COLO829 (cell line): ENCODE measurements around the gene CMAS.
"Not testable (repeated sequence)": the region's sequence is repeated elsewhere in the genome, so short reads cannot be mapped to it uniquely, and the experiment has no call there.

Experiments used
- DNase-seq: peaks from one replicate; pipeline ENCODE4 v3.0.0; 2012; ENCODE audit warnings: low spot score

Gene CMAS

DNA sequence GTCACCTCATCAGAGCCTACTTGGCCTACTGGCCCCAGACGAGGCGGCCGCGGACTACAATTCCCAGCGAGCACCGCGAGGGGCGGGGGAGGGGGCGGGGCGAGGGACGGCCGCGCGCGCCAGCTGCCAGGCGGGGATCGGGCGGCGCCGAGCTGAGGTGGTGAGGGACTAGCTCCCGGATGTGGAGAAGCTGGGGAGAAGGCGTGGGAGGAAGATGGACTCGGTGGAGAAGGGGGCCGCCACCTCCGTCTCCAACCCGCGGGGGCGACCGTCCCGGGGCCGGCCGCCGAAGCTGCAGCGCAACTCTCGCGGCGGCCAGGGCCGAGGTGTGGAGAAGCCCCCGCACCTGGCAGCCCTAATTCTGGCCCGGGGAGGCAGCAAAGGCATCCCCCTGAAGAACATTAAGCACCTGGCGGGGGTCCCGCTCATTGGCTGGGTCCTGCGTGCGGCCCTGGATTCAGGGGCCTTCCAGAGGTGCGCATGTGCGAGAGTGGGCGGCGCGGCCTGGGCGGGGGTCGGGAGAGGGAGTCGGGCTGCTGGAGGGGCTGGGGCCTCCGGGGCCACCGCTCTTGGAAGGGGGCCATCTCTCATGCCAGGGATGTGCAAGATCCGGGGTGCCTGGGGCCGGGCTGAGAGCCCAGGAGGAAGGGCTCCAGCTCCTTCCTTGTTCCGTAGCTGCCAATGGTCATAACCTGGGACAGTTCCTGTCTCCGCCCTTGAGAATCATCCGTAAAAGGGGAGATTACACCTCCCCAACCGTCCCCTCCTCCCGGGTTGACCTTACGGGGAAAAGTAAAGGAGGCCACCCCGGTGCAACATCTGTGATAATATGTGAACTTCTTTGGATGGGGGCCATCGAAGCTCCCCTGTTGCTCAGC, at the start of gene CMAS:
Gene CMAS (plus strand): TSS at position 129 of the 878 bp plus-strand sequence. CDS start 86 bp downstream, at position 215.
- DNase-seq: peak; percentile 40

DNA sequence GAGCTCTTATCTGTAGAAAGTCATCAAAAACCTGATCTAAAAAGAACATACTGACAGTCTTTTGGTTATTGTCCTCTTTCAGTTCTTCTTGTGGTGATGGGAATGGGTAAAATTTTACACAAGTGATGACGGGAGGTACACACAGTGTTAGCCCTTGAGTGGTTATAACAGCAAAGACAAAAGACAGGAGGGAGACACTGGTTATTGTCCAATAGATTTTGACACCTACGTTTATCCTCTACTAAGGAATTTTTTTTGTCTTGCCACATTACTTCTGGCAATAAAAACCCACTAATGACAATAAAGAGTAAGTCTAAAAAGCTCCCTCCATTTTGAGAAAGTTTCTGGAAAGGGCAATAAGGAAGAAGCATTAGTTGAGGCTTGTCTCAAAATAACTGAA, 47.7 kb upstream of the CMAS start:
- DNase-seq: no peak

GRCh38 chr12:21998782-21999181, 47.2 kb upstream of the CMAS start:
- no peak for DNase-seq

GRCh38 chr12:22002430-22002829, 43.6 kb upstream of the CMAS start:
- DNase-seq: no peak

GRCh38 chr12:22007794-22008193, 38.2 kb upstream of the CMAS start:
- DNase-seq: not testable (repeated sequence)

- no peak for DNase-seq
These were observed 37.8 kb upstream of the CMAS start for GRCh38 chr12:22008196-22008595.

GRCh38 chr12:22014041-22014782, 31.8 kb upstream of the CMAS start:
- DNase-seq: peak; percentile 37

- DNase-seq: peak; percentile 78
These were observed 31.3 kb upstream of the CMAS start for GRCh38 chr12:22014783-22015144.

DNA sequence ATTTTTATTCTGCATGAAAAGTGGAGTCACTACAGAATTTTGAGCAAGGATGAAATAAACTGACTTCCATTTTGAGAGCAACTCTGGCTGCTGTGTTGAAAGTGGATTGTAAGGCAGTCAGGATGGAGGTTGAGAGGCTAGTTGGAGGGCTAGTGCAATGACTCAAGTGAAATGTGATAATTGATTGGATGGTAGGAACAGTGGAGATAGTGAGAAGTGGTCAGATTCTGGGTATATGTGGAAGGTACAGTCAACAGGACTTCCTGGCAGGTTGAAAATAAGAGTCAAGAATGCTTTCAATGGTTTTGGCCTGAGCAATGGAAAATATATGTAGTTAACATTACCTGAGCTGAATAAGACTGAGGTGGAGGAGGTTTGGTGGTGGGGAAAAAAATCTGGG, 29.0 kb upstream of the CMAS start:
- no peak for DNase-seq

GRCh38 chr12:22018860-22019259, 27.2 kb upstream of the CMAS start:
- no peak for DNase-seq

DNA sequence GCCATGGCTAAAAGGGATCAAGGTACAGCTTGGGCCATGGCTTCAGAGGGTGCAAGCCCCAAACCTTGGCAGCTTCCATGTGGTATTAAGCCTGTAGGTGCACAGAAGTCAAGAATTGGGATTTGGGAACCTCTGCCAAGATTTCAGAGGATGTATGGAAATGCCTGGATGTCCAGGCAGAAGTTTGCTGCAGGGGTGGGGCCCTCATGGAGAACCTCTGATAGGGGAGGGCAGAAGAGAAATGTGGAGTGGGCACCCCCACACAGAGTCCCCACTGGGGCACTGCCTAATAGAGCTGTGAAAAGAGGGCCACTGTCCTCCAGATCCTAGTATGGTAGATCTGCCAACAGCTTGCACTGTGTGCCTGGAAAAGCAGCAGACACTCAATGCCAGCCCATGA, 22.5 kb upstream of the CMAS start:
- DNase-seq: not testable (repeated sequence)

- no peak for DNase-seq
These were observed 16.5 kb upstream of the CMAS start for GRCh38 chr12:22029491-22029890.

DNA sequence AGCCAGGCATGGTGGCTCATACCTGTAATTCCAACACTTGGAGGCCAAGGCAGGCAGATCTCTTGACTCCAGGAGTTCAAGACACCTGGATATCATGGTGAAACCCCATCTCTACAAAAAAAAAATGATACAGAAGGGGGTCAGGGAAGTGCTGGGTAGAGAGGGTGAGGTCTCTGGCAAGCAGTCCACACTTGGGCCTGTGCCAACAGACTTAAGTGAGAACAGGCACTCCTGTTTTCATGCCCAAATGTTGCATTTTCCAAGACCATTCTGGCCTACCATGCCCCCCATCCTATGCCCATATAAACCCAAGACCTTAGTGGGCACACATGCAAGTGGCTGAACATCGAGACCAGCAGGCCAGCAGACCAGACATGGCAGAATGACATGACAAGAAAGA, 16.0 kb upstream of the CMAS start:
- DNase-seq: no peak

DNA sequence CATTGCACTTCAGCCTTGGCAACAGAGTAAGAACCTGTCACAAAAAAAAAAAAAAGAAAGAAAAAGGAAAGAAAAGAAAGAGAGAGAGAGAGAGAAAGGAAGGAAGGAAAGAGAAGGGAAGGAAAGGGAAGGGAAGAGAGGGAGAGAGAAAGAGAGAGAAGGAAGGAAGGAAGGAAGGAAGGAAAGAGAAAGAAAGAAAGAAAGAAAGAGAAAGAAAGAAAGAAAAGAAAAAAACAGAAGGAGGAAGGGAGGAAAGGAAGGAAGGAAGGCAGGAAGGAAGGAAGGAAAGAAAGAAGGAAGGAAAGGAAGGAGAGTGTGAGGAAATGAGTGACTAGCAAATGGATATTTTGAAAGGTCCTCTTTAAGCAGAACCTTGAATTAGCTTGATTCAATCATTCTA, 13.3 kb upstream of the CMAS start:
- no peak for DNase-seq

GRCh38 chr12:22034709-22035506, 11.1 kb upstream of the CMAS start:
- DNase-seq: no peak

GRCh38 chr12:22037947-22038346, 8.1 kb upstream of the CMAS start:
- DNase-seq: no peak

DNA sequence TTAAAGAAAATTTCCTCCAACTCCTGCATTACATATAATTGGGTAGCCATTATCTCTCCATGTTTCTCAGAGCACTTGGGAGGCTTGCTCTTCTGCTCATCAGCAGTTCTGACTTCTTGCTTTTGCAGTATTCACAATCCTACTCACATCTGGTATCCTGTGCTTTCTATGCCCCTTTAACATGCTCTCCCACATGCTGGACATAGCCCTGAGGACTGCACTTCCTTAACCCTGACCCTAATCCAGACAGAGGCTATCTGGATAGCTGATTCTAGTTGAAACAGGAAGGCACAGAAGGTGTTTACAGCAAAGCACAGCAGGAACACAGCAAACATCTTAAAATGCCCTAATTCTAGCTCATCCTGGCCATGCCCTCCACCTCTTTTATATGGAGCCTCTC, 7.3 kb upstream of the CMAS start:
- no peak for DNase-seq

- DNase-seq: no peak
These were observed 6.7 kb upstream of the CMAS start for GRCh38 chr12:22039361-22039760.

- no peak for DNase-seq
These were observed 2.9 kb upstream of the CMAS start for GRCh38 chr12:22042976-22043669.

- DNase-seq: no peak
These were observed 2.1 kb upstream of the CMAS start for GRCh38 chr12:22043943-22044342.

DNA sequence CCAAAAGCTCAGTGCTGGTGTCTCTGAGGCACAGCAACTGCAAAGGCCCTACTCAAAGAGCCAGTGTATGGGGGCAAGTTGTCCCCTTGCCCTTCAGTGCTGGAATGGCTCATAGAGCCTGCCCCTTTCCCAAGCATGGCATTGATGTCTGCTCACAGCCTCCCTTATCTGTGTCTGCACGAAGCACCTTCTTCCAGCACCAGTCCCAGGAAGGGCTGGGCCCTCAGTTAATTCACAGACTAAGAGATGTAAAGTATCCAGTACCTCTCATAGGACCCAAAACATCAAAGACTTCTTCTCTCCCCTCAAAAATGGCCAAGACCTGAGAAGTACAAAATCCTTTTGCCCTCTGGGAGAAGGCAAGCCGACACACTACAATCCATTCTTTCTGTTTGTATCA, 1.6 kb upstream of the CMAS start:
- no peak for DNase-seq

DNA sequence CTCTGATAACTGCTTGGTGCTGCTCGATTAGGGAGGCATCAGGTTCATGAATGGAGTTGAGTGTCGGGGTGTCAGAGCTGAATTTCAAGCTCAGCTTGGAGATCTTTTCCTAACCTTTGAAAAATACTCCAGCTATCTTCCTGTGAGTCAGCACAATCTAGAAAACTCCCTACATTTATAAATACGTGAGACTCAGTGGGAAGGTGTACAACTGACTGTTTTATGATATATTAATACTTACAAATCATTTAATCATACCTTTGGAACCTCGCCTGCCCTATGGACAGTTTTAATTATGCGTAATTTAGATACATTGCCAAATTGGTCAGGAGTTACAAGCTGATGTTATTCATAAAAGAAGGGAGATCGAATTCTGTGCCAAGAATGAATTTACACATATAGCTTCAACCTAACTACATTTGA, 961 bp downstream of the CMAS start:
- DNase-seq: no peak
